Measurements from ENCODE around the gene BAK1. TPM values are rescaled to one million over a fixed set of nuclear protein-coding genes. Genes with fewer than 3 reads are reported as not detected.

The BAK1 gene
- total RNA-seq, 1 donor from 2014 or later, result 26.9 TPM

GRCh38 chr6:33584700-33585402 is 4.8 kb upstream of the BAK1 start:
- no peak overlapping the region for H3K4me3 Mint-ChIP-seq (ENCODE audit: unreplicated experiment)
- H3K4me1 Mint-ChIP-seq (ENCODE audit: low read depth), result peaks cover 12% of the 10 kb centered on the region
- TF ChIP-seq CTCF (IDR thresholded peaks at IDR 0.05), result no peak
- no peak for DNase-seq (ENCODE audit: low spot score)
- H3K27me3 Mint-ChIP-seq (ENCODE audit: low read depth), result no peaks in the 10 kb centered on the region
- no peaks in the 10 kb centered on the region for H3K36me3 Mint-ChIP-seq (ENCODE audit: low read depth)
- no peak overlapping the region for H3K27ac Mint-ChIP-seq (ENCODE audit: unreplicated experiment)
- H3K9me3 Mint-ChIP-seq (ENCODE audit: low read depth), result no peaks in the 10 kb centered on the region

- DNase-seq (ENCODE audit: low spot score), result no peak
- TF ChIP-seq CTCF (IDR thresholded peaks at IDR 0.05), result peak; percentile 52
- Mint-ChIP-seq H3K4me1 (ENCODE audit: low read depth) (peaks cover 19% of the 10 kb centered on the region), H3K27me3 (ENCODE audit: low read depth) (no peaks in the 10 kb centered on the region), H3K4me3 (ENCODE audit: unreplicated experiment) (no peak overlapping the region), H3K9me3 (ENCODE audit: low read depth) (no peaks in the 10 kb centered on the region), H3K36me3 (ENCODE audit: low read depth) (no peaks in the 10 kb centered on the region), H3K27ac (ENCODE audit: unreplicated experiment) (no peak overlapping the region)
Measured at GRCh38 chr6:33583591-33584155, 3.6 kb upstream of the BAK1 start.

GRCh38 chr6:33581186-33581585 is 1.1 kb upstream of the BAK1 start:
- Mint-ChIP-seq H3K4me1 (ENCODE audit: low read depth) (peaks cover 25% of the 10 kb centered on the region), H3K27me3 (ENCODE audit: low read depth) (no peaks in the 10 kb centered on the region)
- TF ChIP-seq CTCF (IDR thresholded peaks at IDR 0.05), result no peak

GRCh38 chr6:33578588-33579011 is 1.5 kb downstream of the BAK1 start:
- TF ChIP-seq CTCF (IDR thresholded peaks at IDR 0.05), result no peak
- H3K36me3 Mint-ChIP-seq (ENCODE audit: low read depth), result peaks cover 9% of the 10 kb centered on the region
- no peaks in the 10 kb centered on the region for H3K27me3 Mint-ChIP-seq (ENCODE audit: low read depth)
- H3K9me3 Mint-ChIP-seq (ENCODE audit: low read depth), result no peaks in the 10 kb centered on the region
- H3K27ac Mint-ChIP-seq (ENCODE audit: unreplicated experiment), result no peak overlapping the region
- peaks cover 20% of the 10 kb centered on the region for H3K4me1 Mint-ChIP-seq (ENCODE audit: low read depth)
- DNase-seq (ENCODE audit: low spot score), result no peak
- peak overlapping the region; percentile 82 for H3K4me3 Mint-ChIP-seq (ENCODE audit: unreplicated experiment)

More at GRCh38 chr6:33581186-33581585, 1.1 kb upstream of the BAK1 start:
- Mint-ChIP-seq H3K36me3 (ENCODE audit: low read depth) (peaks cover 2% of the 10 kb centered on the region), H3K4me3 (ENCODE audit: unreplicated experiment) (no peak overlapping the region), H3K27ac (ENCODE audit: unreplicated experiment) (no peak overlapping the region), H3K9me3 (ENCODE audit: low read depth) (no peaks in the 10 kb centered on the region)
- DNase-seq (ENCODE audit: low spot score), result no peak

- no peak for DNase-seq (ENCODE audit: low spot score)
- H3K4me3 Mint-ChIP-seq (ENCODE audit: unreplicated experiment), result peak overlapping the region; percentile 82
- H3K27ac Mint-ChIP-seq (ENCODE audit: unreplicated experiment), result peak overlapping the region; percentile 45
- no peak for TF ChIP-seq CTCF (IDR thresholded peaks at IDR 0.05)
- H3K27me3 Mint-ChIP-seq (ENCODE audit: low read depth), result no peaks in the 10 kb centered on the region
- no peaks in the 10 kb centered on the region for H3K9me3 Mint-ChIP-seq (ENCODE audit: low read depth)
- H3K36me3 Mint-ChIP-seq (ENCODE audit: low read depth), result peaks cover 9% of the 10 kb centered on the region
- peaks cover 20% of the 10 kb centered on the region for H3K4me1 Mint-ChIP-seq (ENCODE audit: low read depth)
Measured at GRCh38 chr6:33578164-33578563, 1.9 kb downstream of the BAK1 start.

Measured in chondrocyte (in vitro differentiated cells).